SH-SY5Y (cell line): Measurements from ENCODE around the gene MRPL55.

Source experiments
- GATA2 ChIP-seq: IDR thresholded peaks from 2 replicates; pipeline ENCODE4 v1.6.1; 2011; ENCODE audit warnings: mild to moderate bottlenecking, low read depth, low read length
- GATA3 ChIP-seq: IDR thresholded peaks from 2 replicates; pipeline ENCODE4 v1.6.1; 2011; ENCODE audit warnings: low read depth, mild to moderate bottlenecking, low read length, moderate library complexity

- TF ChIP-seq GATA3 (no peak), GATA2 (no peak)
Measured at GRCh38 chr1:228101614-228101993, 7.5 kb downstream of the MRPL55 start.
